ENCODE data around the gene CKMT2. TPM values are rescaled to one million over a fixed set of nuclear protein-coding genes. Genes with fewer than 3 reads are reported as not detected.

Gene CKMT2
- total RNA-seq, 1 experiment from 2014 or later, result 1.8 TPM

- no peak for TF ChIP-seq ELF4 (CRISPR knock-in tag; IDR thresholded peaks at IDR 0.05; ENCODE audit: low read depth)
Measured at GRCh38 chr5:81226286-81226685, 6.8 kb upstream of the CKMT2 start (continued).

DNA sequence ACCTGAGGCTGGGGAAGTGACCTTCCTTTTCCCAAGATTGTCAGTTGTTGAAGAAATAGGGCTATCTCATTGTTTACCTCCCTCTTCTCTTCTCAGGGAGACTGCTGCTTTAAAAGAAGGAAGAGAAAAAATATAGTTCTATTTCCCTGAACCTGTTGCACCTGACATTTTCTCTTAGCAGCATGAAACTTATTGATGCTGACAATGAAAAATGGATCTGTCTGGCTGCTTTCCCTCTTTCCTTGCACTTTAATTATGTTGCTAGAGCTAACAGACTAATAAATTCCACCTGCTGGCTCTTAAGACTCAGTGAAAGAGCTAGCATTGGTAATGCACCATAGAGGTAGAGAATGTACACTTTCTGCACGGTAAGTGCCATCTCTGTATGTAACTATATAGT, 6.2 kb upstream of the CKMT2 start:
- Mint-ChIP-seq H3K27me3 (ENCODE audit: low read depth) (no peaks in the 10 kb centered on the region), H3K4me3 (no peak overlapping the region), H3K27ac (no peak overlapping the region), H3K9me3 (no peaks in the 10 kb centered on the region), H3K4me1 (0 out of 2 replicates have a peak, but pooled peaks cover 3% of the 10 kb centered on the region), H3K36me3 (no peaks in the 10 kb centered on the region)
- no peak for DNase-seq (ENCODE audit: low spot score)
- TF ChIP-seq NR3C1 (CRISPR knock-in tag; conservative IDR thresholded peaks at IDR 0.05; ENCODE audit: low read depth), result no peak
- TF ChIP-seq ESRRA (CRISPR knock-in tag; IDR thresholded peaks at IDR 0.05; ENCODE audit: borderline replicate concordance), result no peak
- TF ChIP-seq, protein P1, sequence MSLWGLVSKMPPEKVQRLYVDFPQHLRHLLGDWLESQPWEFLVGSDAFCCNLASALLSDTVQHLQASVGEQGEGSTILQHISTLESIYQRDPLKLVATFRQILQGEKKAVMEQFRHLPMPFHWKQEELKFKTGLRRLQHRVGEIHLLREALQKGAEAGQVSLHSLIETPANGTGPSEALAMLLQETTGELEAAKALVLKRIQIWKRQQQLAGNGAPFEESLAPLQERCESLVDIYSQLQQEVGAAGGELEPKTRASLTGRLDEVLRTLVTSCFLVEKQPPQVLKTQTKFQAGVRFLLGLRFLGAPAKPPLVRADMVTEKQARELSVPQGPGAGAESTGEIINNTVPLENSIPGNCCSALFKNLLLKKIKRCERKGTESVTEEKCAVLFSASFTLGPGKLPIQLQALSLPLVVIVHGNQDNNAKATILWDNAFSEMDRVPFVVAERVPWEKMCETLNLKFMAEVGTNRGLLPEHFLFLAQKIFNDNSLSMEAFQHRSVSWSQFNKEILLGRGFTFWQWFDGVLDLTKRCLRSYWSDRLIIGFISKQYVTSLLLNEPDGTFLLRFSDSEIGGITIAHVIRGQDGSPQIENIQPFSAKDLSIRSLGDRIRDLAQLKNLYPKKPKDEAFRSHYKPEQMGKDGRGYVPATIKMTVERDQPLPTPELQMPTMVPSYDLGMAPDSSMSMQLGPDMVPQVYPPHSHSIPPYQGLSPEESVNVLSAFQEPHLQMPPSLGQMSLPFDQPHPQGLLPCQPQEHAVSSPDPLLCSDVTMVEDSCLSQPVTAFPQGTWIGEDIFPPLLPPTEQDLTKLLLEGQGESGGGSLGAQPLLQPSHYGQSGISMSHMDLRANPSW (CRISPR knock-in tag; conservative IDR thresholded peaks at IDR 0.05; ENCODE audit: low read depth), result no peak
- TF ChIP-seq IRF2 (CRISPR knock-in tag; IDR thresholded peaks at IDR 0.05; ENCODE audit: borderline replicate concordance, low read depth), result no peak
- no peak for TF ChIP-seq AFF4 (CRISPR knock-in tag; IDR thresholded peaks at IDR 0.05; ENCODE audit: borderline replicate concordance)
- no peak for TF ChIP-seq ZNF396 (CRISPR knock-in tag; IDR thresholded peaks at IDR 0.05; ENCODE audit: borderline replicate concordance)
- TF ChIP-seq, protein P2, sequence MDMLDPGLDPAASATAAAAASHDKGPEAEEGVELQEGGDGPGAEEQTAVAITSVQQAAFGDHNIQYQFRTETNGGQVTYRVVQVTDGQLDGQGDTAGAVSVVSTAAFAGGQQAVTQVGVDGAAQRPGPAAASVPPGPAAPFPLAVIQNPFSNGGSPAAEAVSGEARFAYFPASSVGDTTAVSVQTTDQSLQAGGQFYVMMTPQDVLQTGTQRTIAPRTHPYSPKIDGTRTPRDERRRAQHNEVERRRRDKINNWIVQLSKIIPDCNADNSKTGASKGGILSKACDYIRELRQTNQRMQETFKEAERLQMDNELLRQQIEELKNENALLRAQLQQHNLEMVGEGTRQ (CRISPR knock-in tag; IDR thresholded peaks at IDR 0.05), result no peak
- TF ChIP-seq, protein P3, sequence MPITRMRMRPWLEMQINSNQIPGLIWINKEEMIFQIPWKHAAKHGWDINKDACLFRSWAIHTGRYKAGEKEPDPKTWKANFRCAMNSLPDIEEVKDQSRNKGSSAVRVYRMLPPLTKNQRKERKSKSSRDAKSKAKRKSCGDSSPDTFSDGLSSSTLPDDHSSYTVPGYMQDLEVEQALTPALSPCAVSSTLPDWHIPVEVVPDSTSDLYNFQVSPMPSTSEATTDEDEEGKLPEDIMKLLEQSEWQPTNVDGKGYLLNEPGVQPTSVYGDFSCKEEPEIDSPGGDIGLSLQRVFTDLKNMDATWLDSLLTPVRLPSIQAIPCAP (CRISPR knock-in tag; IDR thresholded peaks at IDR 0.05), result no peak
- TF ChIP-seq JAZF1 (CRISPR knock-in tag; IDR thresholded peaks at IDR 0.05), result no peak
- no peak for TF ChIP-seq PRRX2 (CRISPR knock-in tag; IDR thresholded peaks at IDR 0.05)
- TF ChIP-seq, protein P4, sequence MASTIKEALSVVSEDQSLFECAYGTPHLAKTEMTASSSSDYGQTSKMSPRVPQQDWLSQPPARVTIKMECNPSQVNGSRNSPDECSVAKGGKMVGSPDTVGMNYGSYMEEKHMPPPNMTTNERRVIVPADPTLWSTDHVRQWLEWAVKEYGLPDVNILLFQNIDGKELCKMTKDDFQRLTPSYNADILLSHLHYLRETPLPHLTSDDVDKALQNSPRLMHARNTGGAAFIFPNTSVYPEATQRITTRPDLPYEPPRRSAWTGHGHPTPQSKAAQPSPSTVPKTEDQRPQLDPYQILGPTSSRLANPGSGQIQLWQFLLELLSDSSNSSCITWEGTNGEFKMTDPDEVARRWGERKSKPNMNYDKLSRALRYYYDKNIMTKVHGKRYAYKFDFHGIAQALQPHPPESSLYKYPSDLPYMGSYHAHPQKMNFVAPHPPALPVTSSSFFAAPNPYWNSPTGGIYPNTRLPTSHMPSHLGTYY (CRISPR knock-in tag; IDR thresholded peaks at IDR 0.05), result no peak
- no peak for TF ChIP-seq OVOL2 (CRISPR knock-in tag; IDR thresholded peaks at IDR 0.05; ENCODE audit: borderline replicate concordance)
- TF ChIP-seq E2F5 (CRISPR knock-in tag; IDR thresholded peaks at IDR 0.05), result no peak
- no peak for TF ChIP-seq ZNF219 (CRISPR knock-in tag; IDR thresholded peaks at IDR 0.05; ENCODE audit: borderline replicate concordance)
- no peak for TF ChIP-seq ZNF425 (CRISPR knock-in tag; conservative IDR thresholded peaks at IDR 0.05)
- TF ChIP-seq ZNF532 (CRISPR knock-in tag; IDR thresholded peaks at IDR 0.05; ENCODE audit: borderline replicate concordance), result no peak
- no peak for ATAC-seq
- POLR2A ChIA-PET, result no interaction called here
- CTCF ChIA-PET, result no interaction called here

All from WTC11 (cell line).